HepG2 (cell line): ENCODE measurements around the gene NABP2. TPM values are rescaled to one million over a fixed set of nuclear protein-coding genes. Genes with fewer than 3 reads are reported as not detected.

Experiments
- ATF2 ChIP-seq: sonication (generic); formaldehyde crosslinking; IDR thresholded peaks from 2 replicates; pipeline ENCODE4 v1.4.0; 2020; ENCODE audit warnings: missing genetic modification reagents
- FUBP1 ChIP-seq: sonication (generic); formaldehyde crosslinking; IDR thresholded peaks from 2 replicates; pipeline ENCODE4 v1.5.1; 2020; ENCODE audit warnings: missing genetic modification reagents, mild to moderate bottlenecking, borderline replicate concordance
- LCORL ChIP-seq, 2 experiments: fragments of 450-650 bp in 1 of 2; sonication (generic) in 1 of 2; formaldehyde crosslinking in 1 of 2; IDR thresholded peaks; 2 replicates each; pipeline versions ENCODE4 v1.5.0 to v1.6.1; 2017 to 2020; ENCODE audit warnings: antibody characterized with exemption in 1 of 2, missing genetic modification reagents in 1 of 2
- MYC ChIP-seq: sonication (generic); formaldehyde crosslinking; IDR thresholded peaks from 2 replicates; pipeline ENCODE4 v1.9.0; 2021; ENCODE audit warnings: missing genetic modification reagents, borderline replicate concordance
- PRMT3 ChIP-seq: sonication (generic); formaldehyde crosslinking; IDR thresholded peaks from 2 replicates; pipeline ENCODE4 v1.8.1; 2022; ENCODE audit warnings: low read depth, mild to moderate bottlenecking, moderate library complexity, missing genetic modification reagents, borderline replicate concordance
- RFXANK ChIP-seq: IDR thresholded peaks from 2 replicates; pipeline ENCODE4 v1.6.1; 2016
- SIX4 ChIP-seq: sonication (generic); formaldehyde crosslinking; IDR thresholded peaks from 2 replicates; pipeline ENCODE4 v1.4.0; 2020; ENCODE audit warnings: missing genetic modification reagents
- SMARCE1 ChIP-seq: fragments of 450-650 bp; IDR thresholded peaks from 2 replicates; pipeline ENCODE4 v1.6.1; 2017; ENCODE audit warnings: borderline replicate concordance
- TMF1 ChIP-seq: sonication (generic); formaldehyde crosslinking; IDR thresholded peaks from 2 replicates; pipeline ENCODE4 v1.8.1; 2022; ENCODE audit warnings: low read depth, missing genetic modification reagents
- U2AF1 ChIP-seq: fragments of 200-400 bp; formaldehyde crosslinking; optimal IDR thresholded peaks from 2 replicates; pipeline ENCODE3; 2017; ENCODE audit warnings: mild to moderate bottlenecking, low read depth, low read length
- ZNF468 ChIP-seq: sonication (generic); formaldehyde crosslinking; IDR thresholded peaks from 2 replicates; pipeline ENCODE4 v1.8.0; 2022; ENCODE audit warnings: mild to moderate bottlenecking, moderate library complexity, missing genetic modification reagents
- ZNF513 ChIP-seq: sonication (generic); formaldehyde crosslinking; conservative IDR thresholded peaks from 2 replicates; pipeline ENCODE4 v1.5.0; 2020; ENCODE audit warnings: missing genetic modification reagents
- ZNF609 ChIP-seq: sonication (generic); formaldehyde crosslinking; IDR thresholded peaks from 2 replicates; pipeline ENCODE4 v1.4.0; 2020; ENCODE audit warnings: mild to moderate bottlenecking, missing genetic modification reagents, borderline replicate concordance
- ZNF883 ChIP-seq: sonication (generic); formaldehyde crosslinking; IDR thresholded peaks from 2 replicates; pipeline ENCODE4 v1.5.1; 2020; ENCODE audit warnings: mild to moderate bottlenecking, missing genetic modification reagents; ENCODE audit errors: not compliant biosample characterization
- ZNF891 ChIP-seq: sonication (generic); formaldehyde crosslinking; IDR thresholded peaks from 2 replicates; pipeline ENCODE4 v1.5.0; 2020; ENCODE audit warnings: mild to moderate bottlenecking, missing genetic modification reagents
- polyA plus RNA-seq, 8 experiments: library from polyadenylated mRNA; depleted of rRNA in 3 of 8; stranded (reverse) in 7 of 8; unstranded in 1 of 8; fragments of >200 nt; fragmentation: Illumina TruSeq in 4 of 8; extraction: Trizol in 4 of 8; gene quantifications; 2 replicates each; pipeline versions ENCODE4 v1.2.1 to v1.2.3, GENCODE V29; 2011 to 2016; ENCODE audit warnings: low read depth in 4 of 8, missing spikeins in 1 of 8, mixed read lengths in 1 of 8; ENCODE audit not compliant: insufficient read depth in 1 of 8
- total RNA-seq, 5 experiments: library from RNA; depleted of rRNA; stranded (reverse); fragments of >200 nt; fragmentation: Illumina TruSeq; extraction: Trizol; gene quantifications; 2 replicates each; pipeline ENCODE4 v1.2.3, GENCODE V29; 2016; ENCODE audit warnings: low read depth in 1 of 5
- TF ChIP-seq, protein P1 (sequence below): sonication (generic); formaldehyde crosslinking; IDR thresholded peaks from 2 replicates; pipeline ENCODE4 v1.9.0; 2021; ENCODE audit warnings: missing genetic modification reagents, mild to moderate bottlenecking, borderline replicate concordance
- TF ChIP-seq, protein P2 (sequence below): sonication (generic); formaldehyde crosslinking; IDR thresholded peaks from 2 replicates; pipeline ENCODE4 v1.5.0; 2020; ENCODE audit warnings: missing genetic modification reagents, mild to moderate bottlenecking, borderline replicate concordance

NABP2 gene
- total and polyA plus RNA-seq, 2 of the 13 experiments (the other 11 are each of a cell fraction or from before 2014, with no cell fraction given) = 33.2 to 35.5 TPM

- TF ChIP-seq U2AF1 = no peak
- no peak for TF ChIP-seq PRMT3 (CRISPR knock-in tag)
- TF ChIP-seq RFXANK (CRISPR knock-in tag) = peak; percentile 89; the same call in 1 of the 2 replicates
- TF ChIP-seq ZNF468 (CRISPR knock-in tag) = no peak
- no peak for TF ChIP-seq ZNF513
- TF ChIP-seq ZNF609 (CRISPR knock-in tag) = no peak
- no peak for TF ChIP-seq SIX4 (CRISPR knock-in tag)
- TF ChIP-seq, protein P1, sequence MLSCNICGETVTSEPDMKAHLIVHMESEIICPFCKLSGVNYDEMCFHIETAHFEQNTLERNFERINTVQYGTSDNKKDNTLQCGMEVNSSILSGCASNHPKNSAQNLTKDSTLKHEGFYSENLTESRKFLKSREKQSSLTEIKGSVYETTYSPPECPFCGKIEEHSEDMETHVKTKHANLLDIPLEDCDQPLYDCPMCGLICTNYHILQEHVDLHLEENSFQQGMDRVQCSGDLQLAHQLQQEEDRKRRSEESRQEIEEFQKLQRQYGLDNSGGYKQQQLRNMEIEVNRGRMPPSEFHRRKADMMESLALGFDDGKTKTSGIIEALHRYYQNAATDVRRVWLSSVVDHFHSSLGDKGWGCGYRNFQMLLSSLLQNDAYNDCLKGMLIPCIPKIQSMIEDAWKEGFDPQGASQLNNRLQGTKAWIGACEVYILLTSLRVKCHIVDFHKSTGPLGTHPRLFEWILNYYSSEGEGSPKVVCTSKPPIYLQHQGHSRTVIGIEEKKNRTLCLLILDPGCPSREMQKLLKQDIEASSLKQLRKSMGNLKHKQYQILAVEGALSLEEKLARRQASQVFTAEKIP (CRISPR knock-in tag) = no peak
- peak; percentile 70; the same call in 1 of the 2 replicates for TF ChIP-seq MYC (CRISPR knock-in tag)
- TF ChIP-seq, protein P2, sequence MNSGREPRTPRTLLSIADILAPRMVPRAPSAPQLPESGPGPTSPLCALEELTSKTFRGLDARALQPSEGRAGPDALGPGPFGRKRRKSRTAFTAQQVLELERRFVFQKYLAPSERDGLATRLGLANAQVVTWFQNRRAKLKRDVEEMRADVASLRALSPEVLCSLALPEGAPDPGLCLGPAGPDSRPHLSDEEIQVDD (CRISPR knock-in tag) = no peak
- no peak for TF ChIP-seq FUBP1 (CRISPR knock-in tag)
- TF ChIP-seq SMARCE1 = no peak
- TF ChIP-seq ZNF883 = no peak
- peak; percentile 42; the same call in 1 of the 2 replicates for TF ChIP-seq ATF2
- no peak for TF ChIP-seq TMF1 (CRISPR knock-in tag)
- TF ChIP-seq ZNF891 (CRISPR knock-in tag) = no peak
- TF ChIP-seq LCORL (IDR thresholded peaks at IDR 0.05) = no peak
- TF ChIP-seq LCORL (CRISPR knock-in tag; IDR thresholded peaks at IDR 0.05) = peak; percentile 77
These were observed at the start of gene NABP2 (continued) for GRCh38 chr12:56224102-56224701.
